ENCODE results near the gene GFPT1.
"Not testable (repeated sequence)": the region's sequence is repeated elsewhere in the genome, so short reads cannot be mapped to it uniquely, and the experiment has no call there.

GFPT1 gene

DNA sequence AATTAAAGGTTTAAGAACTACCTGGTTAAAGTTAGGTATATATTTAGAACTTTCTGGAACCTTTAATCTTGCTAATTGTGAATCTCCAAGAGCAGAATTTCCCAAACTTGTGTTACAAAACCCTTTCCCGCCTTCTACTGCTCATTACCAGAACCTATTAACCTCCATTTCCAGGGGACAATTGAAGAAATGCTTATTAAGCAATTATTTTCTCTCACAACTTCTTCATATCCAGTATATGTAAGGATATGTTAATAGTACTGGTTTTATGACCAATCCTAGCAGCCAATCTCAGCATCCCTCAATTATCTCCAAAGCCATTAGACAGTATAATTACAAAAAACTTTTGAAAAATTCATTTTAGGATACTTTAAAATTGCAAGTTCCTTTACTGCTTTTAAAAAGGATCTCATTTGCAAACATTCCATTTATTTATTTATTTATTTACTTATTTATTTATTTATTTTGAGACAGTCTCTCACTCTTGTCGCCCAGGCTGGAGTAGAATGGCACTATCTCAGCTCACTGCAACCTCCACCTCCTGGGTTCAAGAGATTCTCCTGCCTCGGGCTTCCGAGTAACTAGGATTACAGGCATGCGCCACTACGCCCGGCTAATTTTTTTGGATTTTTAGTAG lies 3.7 kb downstream of the GFPT1 start:
- DNase-seq, result no peak

DNA sequence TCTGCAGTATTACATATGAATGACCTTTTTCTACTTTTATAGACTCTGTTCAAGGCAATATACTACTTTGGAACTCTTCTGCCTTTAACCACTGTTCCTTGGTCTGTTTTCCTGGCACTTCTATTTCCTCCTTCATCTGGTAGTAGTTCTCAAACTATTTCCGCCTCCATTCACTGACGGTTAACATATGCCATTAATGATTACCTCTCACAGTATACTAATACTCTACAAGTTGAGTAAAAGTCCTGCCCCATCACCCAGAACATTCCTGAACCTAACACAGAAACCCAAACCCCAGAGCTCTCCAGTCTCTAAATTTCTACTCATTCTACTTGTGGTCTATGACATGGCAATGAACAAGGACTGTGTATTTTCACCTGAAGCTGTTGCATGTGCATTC lies 4.5 kb downstream of the GFPT1 start:
- no peak for DNase-seq

GRCh38 chr2:69381337-69381737 lies 5.7 kb downstream of the GFPT1 start:
- DNase-seq, result no peak

DNA sequence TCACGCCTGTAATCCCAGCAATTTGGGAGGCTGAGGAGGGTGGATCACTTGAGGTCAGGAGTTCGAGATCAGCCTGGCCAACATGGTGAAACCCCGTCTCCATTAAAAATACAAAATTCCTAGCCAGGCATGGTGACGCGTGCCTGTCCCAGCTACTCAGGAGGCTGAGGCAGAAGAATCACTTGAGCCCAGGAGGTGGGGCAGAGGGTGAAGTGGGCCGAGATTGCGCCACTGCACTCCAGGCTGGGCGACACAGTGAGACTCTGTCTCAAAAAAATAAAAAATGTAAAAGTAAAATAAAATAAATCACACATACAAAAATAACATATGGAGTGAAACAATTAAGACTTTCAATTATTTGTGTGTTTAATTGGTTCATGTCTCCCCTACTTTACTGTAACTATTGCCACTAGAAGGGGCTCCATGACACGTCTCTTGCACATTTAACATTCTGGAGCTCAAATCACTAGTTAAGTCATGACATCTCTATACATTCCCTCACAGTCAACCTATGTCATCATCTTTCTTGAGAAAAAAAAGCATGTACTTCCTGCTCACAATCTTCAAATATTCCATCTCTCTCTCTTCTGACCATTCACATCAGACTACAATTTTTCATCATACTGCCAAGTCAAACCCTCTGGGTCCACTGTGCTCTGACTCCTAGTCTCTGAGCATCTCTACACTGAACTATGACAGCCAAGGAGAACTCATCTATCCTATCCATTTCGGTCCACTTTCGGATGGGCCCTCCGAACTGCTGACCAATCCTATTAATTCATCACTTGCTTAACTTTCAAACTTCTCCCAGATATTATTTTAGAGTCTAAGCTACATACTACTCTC lies 6.7 kb downstream of the GFPT1 start:
- DNase-seq, result no peak

DNA sequence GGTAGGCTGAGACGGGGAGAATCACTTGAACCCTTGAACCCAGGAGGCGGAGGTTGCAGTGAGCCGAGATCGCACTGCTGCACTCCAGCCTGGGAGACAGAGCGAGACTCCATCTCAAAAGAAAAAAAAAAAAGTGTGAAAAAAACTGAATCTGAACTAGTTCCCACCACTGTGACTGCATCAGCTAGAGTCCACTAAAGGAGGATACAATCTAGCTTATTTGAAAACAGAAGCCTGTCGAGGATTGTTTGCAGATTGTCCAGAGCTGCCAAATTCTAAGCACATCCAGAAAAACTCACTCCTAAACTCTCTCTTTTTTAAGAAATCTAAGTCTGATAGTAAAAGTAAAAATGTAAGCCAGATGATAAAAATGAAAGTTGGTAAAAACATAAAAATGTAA lies 10.6 kb downstream of the GFPT1 start:
- DNase-seq, result no peak

DNA sequence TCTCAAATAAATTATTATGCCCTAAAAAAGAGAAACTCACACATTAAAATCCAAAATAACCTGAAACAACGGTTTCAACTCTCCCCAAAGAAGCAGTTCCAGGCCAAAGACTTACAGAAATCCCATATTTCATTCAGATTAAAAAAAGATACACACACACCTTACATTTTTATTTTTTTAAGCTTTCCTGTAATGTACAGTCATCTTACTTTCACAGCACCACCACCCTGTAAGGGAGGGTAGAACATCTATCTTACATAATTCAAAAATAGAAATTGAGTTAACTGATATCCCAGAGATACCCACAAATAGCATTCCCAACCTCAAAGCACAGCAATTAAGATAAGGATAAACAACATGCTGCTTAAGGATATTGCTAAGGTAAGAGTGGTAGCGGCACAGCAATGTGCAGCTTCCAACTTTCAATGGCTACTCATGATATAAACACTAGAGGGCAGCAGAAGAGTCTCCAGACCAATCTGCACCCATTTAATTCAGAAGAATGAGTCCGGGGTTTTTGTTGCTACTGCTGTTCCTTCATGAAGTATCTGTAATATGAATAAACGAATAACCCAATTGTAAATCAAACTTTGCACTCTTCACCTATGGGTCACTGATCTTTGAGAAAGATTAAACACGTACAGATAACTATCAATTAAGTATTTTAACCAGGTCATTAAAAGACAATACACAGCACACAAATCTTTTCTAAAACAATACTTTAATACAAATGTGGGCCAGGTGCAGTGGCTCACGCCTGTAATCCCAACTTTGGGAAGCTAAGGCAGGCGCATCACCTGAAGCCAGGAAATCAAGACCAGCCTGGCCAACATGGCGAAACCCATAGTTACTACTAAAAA lies 11.3 kb downstream of the GFPT1 start:
- DNase-seq, result peak; percentile 54 to 67

DNA sequence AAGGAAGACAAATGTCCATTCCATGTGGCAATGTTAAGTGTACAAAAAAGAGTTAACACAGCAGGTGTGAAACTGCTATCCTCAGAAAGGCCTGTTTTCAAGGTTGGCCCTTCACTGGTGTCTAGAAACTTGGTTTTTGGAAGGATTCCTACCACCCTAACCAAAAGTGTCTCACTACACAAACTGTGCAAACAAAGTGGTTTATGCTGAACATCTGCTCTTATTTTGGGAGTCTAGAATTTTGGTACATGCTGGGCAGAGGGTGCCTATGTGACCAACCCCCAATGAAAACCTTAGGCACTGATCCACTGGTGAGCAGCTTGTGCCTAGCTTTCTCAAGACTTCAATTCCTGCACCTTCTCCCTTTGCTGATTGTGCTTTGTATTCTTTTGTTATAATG lies 14.3 kb downstream of the GFPT1 start:
- DNase-seq, result no peak

DNA sequence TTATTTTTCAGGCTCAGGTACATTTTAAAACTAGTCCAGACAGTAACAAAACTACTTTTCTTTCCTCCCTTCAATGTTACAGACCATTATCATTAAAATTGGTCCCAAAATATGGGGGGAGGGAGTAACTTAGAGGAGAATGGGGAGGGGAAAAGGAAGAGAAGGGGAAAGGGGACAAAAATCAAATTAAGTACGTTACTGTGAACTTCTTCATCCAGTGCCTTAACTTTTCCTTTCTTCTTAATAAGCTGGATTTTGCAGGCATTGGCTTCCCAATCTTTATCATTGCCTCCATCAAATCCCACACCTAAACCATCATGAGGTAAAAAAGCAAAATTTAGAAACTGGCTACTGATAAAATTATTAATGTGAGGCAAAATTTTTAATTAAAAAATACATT lies 17.2 kb downstream of the GFPT1 start:
- DNase-seq, result no peak

DNA sequence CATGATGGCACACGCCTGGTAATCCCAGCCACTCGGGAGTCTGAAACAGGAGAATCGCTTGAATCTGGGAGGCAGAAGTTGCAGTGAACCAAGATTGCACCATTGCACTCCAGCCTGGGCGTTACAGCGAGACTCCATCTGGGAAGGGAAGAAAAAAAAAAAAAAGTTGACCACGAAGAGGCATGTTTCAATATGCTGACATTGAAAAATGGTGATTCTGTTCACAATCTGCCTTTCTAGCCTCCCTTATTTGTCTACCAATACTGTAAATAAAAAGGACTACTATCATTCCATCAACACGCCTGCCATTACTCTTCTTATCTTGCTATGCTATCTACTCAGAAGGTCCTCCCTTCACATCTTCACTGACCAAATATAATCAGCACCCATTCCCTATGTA lies 18.4 kb downstream of the GFPT1 start:
- DNase-seq, result no peak

DNA sequence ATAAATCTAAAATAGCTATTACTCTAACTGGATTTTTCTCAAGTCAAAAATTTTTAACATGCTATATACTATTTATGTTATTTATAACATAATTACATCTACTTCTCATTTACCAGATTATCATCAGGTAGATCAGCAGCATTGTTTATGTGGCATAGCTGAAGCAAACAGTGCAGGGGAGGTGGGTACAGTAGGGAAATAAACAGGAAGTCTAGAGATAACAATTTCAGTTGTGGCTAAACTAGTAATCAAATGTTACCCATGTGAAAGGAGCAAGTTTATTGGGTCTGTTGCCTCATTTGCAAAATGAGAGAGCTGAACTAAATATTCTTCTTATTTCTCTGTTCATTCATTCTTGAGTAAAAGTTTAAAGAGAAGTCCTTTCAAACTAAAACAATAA lies 27.7 kb downstream of the GFPT1 start:
- no peak for DNase-seq

DNA sequence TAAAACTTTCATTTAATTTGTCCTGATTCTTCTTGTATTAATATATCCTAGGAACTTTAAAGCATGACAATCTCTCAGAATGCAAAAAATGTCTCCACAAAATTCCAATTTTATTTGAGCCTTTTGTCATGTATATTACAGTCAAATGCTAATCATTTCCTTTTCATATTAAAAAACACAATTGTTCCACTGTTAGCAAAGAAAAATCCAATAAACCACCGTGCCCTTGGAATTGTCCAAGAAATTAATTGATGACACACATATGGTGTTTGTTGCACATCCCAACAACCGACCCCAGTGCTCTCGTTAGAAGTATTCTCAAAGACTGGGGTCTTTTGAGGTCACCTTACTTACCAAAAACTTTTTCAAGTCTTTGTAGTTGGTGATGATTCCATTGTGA lies 28.1 kb downstream of the GFPT1 start:
- DNase-seq, result no peak

- no peak for DNase-seq
Observed at GRCh38 chr2:69356471-69356870, 30.6 kb downstream of the GFPT1 start.

DNA sequence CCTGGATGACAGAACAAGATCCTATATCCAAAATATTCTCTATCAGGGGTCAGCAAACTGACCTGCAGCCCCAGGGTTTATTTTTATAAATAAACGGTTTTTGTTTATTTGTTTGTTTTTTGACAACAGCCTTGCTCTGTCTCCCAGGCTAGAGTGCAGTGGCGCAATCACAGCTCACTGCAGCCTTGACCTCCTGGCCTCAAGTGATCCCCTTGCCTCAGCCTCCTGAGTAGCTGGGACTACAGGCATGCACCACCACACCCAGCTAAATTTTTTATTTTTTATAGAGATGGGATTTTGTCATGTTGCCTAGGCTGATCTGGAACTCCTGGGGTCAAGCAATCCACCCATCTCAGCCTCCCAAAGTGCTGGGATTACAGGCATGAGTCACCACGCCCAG lies 32.1 kb downstream of the GFPT1 start:
- DNase-seq, result not testable (repeated sequence)

DNA sequence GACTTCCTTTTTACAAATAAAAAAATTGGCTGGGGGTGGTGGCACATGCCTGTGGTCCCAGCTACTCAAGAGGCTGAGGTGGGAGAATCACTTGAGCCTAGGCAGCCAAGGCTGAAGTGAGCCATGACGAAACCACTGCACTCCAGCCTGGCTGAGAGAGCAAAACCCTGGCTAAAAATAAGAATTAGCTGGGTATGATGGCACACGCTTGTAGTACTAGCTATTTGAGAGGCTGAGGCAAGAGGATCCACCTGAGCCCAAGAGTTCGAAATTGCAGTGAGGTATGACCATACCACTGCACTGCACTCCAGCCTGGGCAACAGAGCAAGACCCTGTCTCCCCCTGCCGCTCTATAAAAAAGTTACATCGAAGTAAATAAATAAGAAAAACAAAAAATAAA lies 33.7 kb downstream of the GFPT1 start:
- no peak for DNase-seq

- DNase-seq, result no peak
Observed at GRCh38 chr2:69348781-69349180, 38.2 kb downstream of the GFPT1 start.

GRCh38 chr2:69345434-69345833 lies 41.6 kb downstream of the GFPT1 start:
- DNase-seq, result peak; percentile 24 to 49

- DNase-seq, result no peak
Observed at GRCh38 chr2:69344305-69344704, 42.7 kb downstream of the GFPT1 start.

DNA sequence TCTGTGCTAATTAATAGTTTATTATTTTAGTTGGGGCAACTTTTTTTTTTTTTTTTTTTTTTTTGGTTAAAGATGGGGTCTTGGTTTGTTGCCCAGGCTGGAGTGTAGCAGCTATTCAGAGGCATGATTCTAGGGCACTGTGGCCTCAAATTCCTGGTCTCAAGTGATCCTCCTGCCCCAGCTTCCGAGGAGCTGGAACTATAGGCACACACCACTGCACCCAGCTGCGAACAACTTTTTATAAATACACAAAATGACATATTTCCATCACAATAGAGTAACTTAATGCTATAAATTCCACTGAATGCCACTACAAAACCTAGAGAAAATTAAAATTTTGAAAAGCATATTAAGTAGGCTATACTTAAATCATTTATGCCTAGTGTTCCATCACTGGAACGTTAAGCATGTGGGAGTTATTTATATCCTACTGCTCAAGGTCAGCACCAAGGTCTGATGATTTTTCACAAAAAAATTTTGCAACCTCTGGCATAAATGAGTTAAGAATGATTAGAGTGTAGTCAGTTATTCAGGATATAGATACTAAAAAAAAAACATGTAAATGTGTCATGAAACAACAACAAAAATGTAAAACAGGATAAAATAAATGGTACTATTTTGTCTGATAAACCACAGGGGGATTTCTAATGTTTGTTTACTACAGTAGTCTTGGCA lies 46.8 kb downstream of the GFPT1 start:
- DNase-seq, result no peak

GRCh38 chr2:69335311-69335710 lies 51.7 kb downstream of the GFPT1 start:
- no peak for DNase-seq

DNA sequence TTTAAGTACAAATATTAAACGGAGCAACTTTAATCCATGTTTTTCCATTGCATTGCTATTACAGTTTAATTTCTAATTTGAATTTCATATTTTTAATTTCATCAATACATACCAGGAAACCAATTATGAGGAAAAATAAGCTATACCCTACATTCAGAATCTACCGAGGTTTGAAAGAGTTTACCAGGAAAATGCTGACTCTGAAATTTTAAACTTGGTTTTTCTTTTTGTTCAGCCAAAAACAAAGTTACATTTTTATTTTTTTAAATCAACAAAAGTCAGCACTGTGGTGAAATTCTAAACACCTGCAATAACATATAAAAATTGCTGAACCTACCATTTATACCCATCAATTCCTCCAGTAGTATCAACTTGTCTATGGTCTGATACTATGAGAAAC lies 53.7 kb downstream of the GFPT1 start:
- no peak for DNase-seq

GRCh38 chr2:69330781-69331180 lies 56.2 kb downstream of the GFPT1 start:
- DNase-seq, result no peak

- DNase-seq, result no peak
Observed at GRCh38 chr2:69322631-69323030, 64.4 kb downstream of the GFPT1 start.

DNA sequence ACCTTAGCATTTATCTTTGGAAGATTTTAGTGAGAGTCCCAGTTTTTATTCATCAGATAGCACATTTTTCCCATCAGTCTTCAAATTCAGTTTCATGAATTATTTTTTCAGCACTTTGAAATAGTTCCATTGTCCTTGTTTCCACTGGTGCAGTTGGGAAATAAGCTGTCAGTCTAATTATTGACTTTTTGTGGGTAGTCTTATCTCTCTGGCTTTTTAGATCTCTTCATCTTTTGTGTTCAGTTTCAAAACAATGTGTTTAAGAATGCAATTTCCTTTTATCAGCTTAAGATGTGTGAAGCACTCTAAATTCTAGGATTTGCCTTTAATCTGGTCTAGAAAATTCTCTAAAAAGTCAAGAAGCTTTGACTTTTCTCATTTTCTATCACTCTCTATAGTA lies 70.5 kb downstream of the GFPT1 start:
- no peak for DNase-seq
